AG10803 (cell line): ENCODE data around the gene ASPN.

Experiments used
- DNase-seq: peaks from one replicate; pipeline ENCODE4 v3.0.0; 2010; ENCODE audit warnings: low read depth
- H3K4me3 ChIP-seq: 2 replicates; pipeline ENCODE4 v1.5.1; 2011; ENCODE audit warnings: mild to moderate bottlenecking, low read length, control low read depth
- CTCF ChIP-seq: conservative IDR thresholded peaks from 2 replicates; pipeline ENCODE4 v1.5.1; 2011; ENCODE audit warnings: mild to moderate bottlenecking, low read length, control low read depth, inconsistent platforms

The ASPN gene

GRCh38 chr9:92463387-92463786, 18.9 kb downstream of the ASPN start:
- TF ChIP-seq CTCF, result no peak
- no peak for DNase-seq
- H3K4me3 ChIP-seq, result no peak overlapping the region

- TF ChIP-seq CTCF, result no peak
- no peak for DNase-seq
- H3K4me3 ChIP-seq, result no peak overlapping the region
Observed at GRCh38 chr9:92457576-92457975, 24.7 kb downstream of the ASPN start.

GRCh38 chr9:92455217-92455616, 27.1 kb downstream of the ASPN start:
- DNase-seq, result no peak
- H3K4me3 ChIP-seq, result no peak overlapping the region
- TF ChIP-seq CTCF, result peak; percentile 15

GRCh38 chr9:92446536-92446935, 35.8 kb downstream of the ASPN start:
- H3K4me3 ChIP-seq, result no peak overlapping the region
- no peak for TF ChIP-seq CTCF
- no peak for DNase-seq

- DNase-seq, result no peak
- no peak for TF ChIP-seq CTCF
Observed at GRCh38 chr9:92444841-92445240, 37.5 kb downstream of the ASPN start.

GRCh38 chr9:92440751-92441046, 41.6 kb downstream of the ASPN start:
- no peak for DNase-seq
- no peak overlapping the region for H3K4me3 ChIP-seq
- no peak for TF ChIP-seq CTCF

More at GRCh38 chr9:92444841-92445240, 37.5 kb downstream of the ASPN start:
- H3K4me3 ChIP-seq, result no peak overlapping the region

- DNase-seq, result peak; percentile 51
- no peak overlapping the region for H3K4me3 ChIP-seq
- no peak for TF ChIP-seq CTCF
Observed at GRCh38 chr9:92439921-92440750, 42.2 kb downstream of the ASPN start.
